Small intestine (tissue), 7 donors: ENCODE data around the gene FAM117A. TPM values are rescaled to one million over a fixed set of nuclear protein-coding genes. Genes with fewer than 3 reads are reported as not detected.

Experiments
- DNase-seq, 2 donors: peaks; one replicate each; pipeline versions ENCODE4 v3.0.0 to v3.0.0-alpha.2; 2013
- FAIRE-seq: peaks from 2 replicates; lab custom pipeline; 2012; peaks lifted over from hg19 to GRCh38; lab: Jason Lieb, UNC
- H3K27ac ChIP-seq, 3 donors: one replicate each; pipeline ENCODE4 v1.5.1; 2013; ENCODE audit warnings: low read length in 2 of 3, mild to moderate bottlenecking in 2 of 3, control low read depth in 1 of 3, inconsistent platforms in 1 of 3, low read depth in 1 of 3, moderate library complexity in 1 of 3
- H3K27me3 ChIP-seq, 3 donors: one replicate each; pipeline ENCODE4 v1.6.1; 2013; ENCODE audit warnings: low read length in 3 of 3, inconsistent platforms in 1 of 3; ENCODE audit not compliant: control insufficient read depth in 3 of 3, insufficient read depth in 3 of 3
- H3K36me3 ChIP-seq, 3 donors: one replicate each; pipeline ENCODE4 v1.6.1; 2013; ENCODE audit warnings: low read length in 3 of 3, inconsistent platforms in 1 of 3, low read depth in 1 of 3, mild to moderate bottlenecking in 1 of 3, moderate library complexity in 1 of 3; ENCODE audit not compliant: control insufficient read depth in 3 of 3, insufficient read depth in 2 of 3
- H3K4me1 ChIP-seq, 3 donors: one replicate each; pipeline ENCODE4 v1.6.1; 2013; ENCODE audit warnings: low read length in 2 of 3, inconsistent platforms in 1 of 3, low read depth in 1 of 3, mild to moderate bottlenecking in 1 of 3, moderate library complexity in 1 of 3; ENCODE audit not compliant: control insufficient read depth in 3 of 3, insufficient read depth in 2 of 3
- H3K4me3 ChIP-seq, 3 donors: one replicate each; pipeline ENCODE4 v1.5.1; 2013; ENCODE audit warnings: low read length in 3 of 3, control low read depth in 1 of 3, inconsistent platforms in 1 of 3, low read depth in 1 of 3, mild to moderate bottlenecking in 1 of 3, moderate library complexity in 1 of 3
- H3K9me3 ChIP-seq, 2 donors: one replicate each; pipeline ENCODE4 v1.6.1; 2013; ENCODE audit warnings: low read depth in 1 of 2, low read length in 1 of 2; ENCODE audit not compliant: control insufficient read depth in 2 of 2, insufficient read depth in 1 of 2
- WGBS, 3 donors: extraction: QIAGEN DNeasy Blood & Tissue Kit; methylation state at CpG; one replicate each; pipeline ENCODE4 v1.1.7; 2013; 5-methylcytosine and 5-hydroxymethylcytosine counted together
- polyA plus RNA-seq, 4 donors: library from polyadenylated mRNA; stranded (reverse) in 3 of 4; unstranded in 1 of 4; fragments of 200-250 nt in 3 of 4; fragments of 120-200 nt in 1 of 4; gene quantifications; one replicate each; pipeline versions ENCODE4 v1.2.1 to v1.2.3, GENCODE V29; 2013
- donor health status: healthy with polysubstance abuse.
- donor health status: control.
- donor health status: control.
- donor health status: Bipolar disorder and iron deficiency.
- donor health status: healthy.

Gene FAM117A
- polyA plus RNA-seq, 4 donors, result 2.9 to 9.4 (median 7.2) TPM

- Histone ChIP-seq H3K27me3 (no peaks in the 10 kb centered on the region), H3K4me3 (no peak overlapping the region), H3K27ac (peak overlapping the region in 2 of 3 donors; percentile 14 to 74), H3K4me1 (peaks cover 0 to 13% (median 1%) of the 10 kb centered on the region in 3 donors), H3K9me3 (no peaks in the 10 kb centered on the region), H3K36me3 (no peaks in the 10 kb centered on the region)
- peak in 1 of 2 donors; percentile 51 for DNase-seq
- 68 to 88% (median 82%) methylated on average over 7 of the region's 7 CpGs for WGBS, 3 donors
- FAIRE-seq, result no peak
Measured at GRCh38 chr17:49748791-49749190, 15.1 kb downstream of the FAM117A start.

GRCh38 chr17:49748223-49748622 lies 15.7 kb downstream of the FAM117A start:
- H3K4me1 ChIP-seq, result peaks cover 0 to 14% (median 1%) of the 10 kb centered on the region in 3 donors
- H3K27ac ChIP-seq, result peak overlapping the region in 1 of 3 donors; percentile 95
- no peaks in the 10 kb centered on the region for H3K9me3 ChIP-seq
- H3K36me3 ChIP-seq, result no peaks in the 10 kb centered on the region
- DNase-seq (no peak), FAIRE-seq (no peak)
- H3K27me3 ChIP-seq, result no peaks in the 10 kb centered on the region
- H3K4me3 ChIP-seq, result no peak overlapping the region
- 72 to 86% (median 79%) methylated on average over 3 of the region's 3 CpGs for WGBS, 3 donors

GRCh38 chr17:49747632-49748031 lies 16.3 kb downstream of the FAM117A start:
- Histone ChIP-seq H3K36me3 (no peaks in the 10 kb centered on the region), H3K9me3 (no peaks in the 10 kb centered on the region), H3K27ac (peak overlapping the region in 2 of 3 donors; percentile 64 to 95), H3K27me3 (no peaks in the 10 kb centered on the region), H3K4me3 (no peak overlapping the region), H3K4me1 (peaks cover 1 to 19% (median 3%) of the 10 kb centered on the region in 3 donors)
- FAIRE-seq (no peak), DNase-seq (peak in 1 of 2 donors; percentile 16)
- WGBS, 3 donors, result 52 to 63% (median 61%) methylated on average over 1 of the region's 1 CpG

GRCh38 chr17:49746791-49747490 lies 17.0 kb downstream of the FAM117A start:
- 53 to 84% (median 65%) methylated on average over 5 of the region's 5 CpGs for WGBS, 3 donors
- Histone ChIP-seq H3K4me1 (peaks cover 1 to 19% (median 5%) of the 10 kb centered on the region in 3 donors), H3K4me3 (peak overlapping the region in 1 of 3 donors; percentile 20), H3K36me3 (no peaks in the 10 kb centered on the region), H3K27ac (peak overlapping the region; percentile 13 to 95 (median 64)), H3K27me3 (no peaks in the 10 kb centered on the region), H3K9me3 (no peaks in the 10 kb centered on the region)
- no peak for FAIRE-seq
- peak in 1 of 2 donors; percentile 36 for DNase-seq

- H3K4me3 ChIP-seq, result no peak overlapping the region
- FAIRE-seq (no peak), DNase-seq (no peak)
- no peaks in the 10 kb centered on the region for H3K36me3 ChIP-seq
- WGBS, 3 donors, result 43 to 61% (median 48%) methylated on average over 1 of the region's 1 CpG
- peaks cover 1 to 29% (median 9%) of the 10 kb centered on the region in 3 donors for H3K4me1 ChIP-seq
- H3K27me3 ChIP-seq, result no peaks in the 10 kb centered on the region
- peak overlapping the region in 1 of 3 donors; percentile 32 for H3K27ac ChIP-seq
- H3K9me3 ChIP-seq, result no peaks in the 10 kb centered on the region
Measured at GRCh38 chr17:49745175-49746139, 18.5 kb downstream of the FAM117A start.

- peaks cover 1 to 30% (median 13%) of the 10 kb centered on the region in 3 donors for H3K4me1 ChIP-seq
- 43 to 68% (median 62%) methylated on average over 1 of the region's 1 CpG for WGBS, 3 donors
- no peaks in the 10 kb centered on the region for H3K9me3 ChIP-seq
- no peaks in the 10 kb centered on the region for H3K36me3 ChIP-seq
- no peak overlapping the region for H3K4me3 ChIP-seq
- DNase-seq, result peak in 1 of 2 donors; percentile 36
- FAIRE-seq, result no peak
- H3K27ac ChIP-seq, result peak overlapping the region; percentile 8 to 69 (median 34)
- H3K27me3 ChIP-seq, result no peaks in the 10 kb centered on the region
Measured at GRCh38 chr17:49742166-49742638, 21.7 kb downstream of the FAM117A start.

- peaks cover 1 to 30% (median 13%) of the 10 kb centered on the region in 3 donors for H3K4me1 ChIP-seq
Measured at GRCh38 chr17:49741692-49742076, 22.2 kb downstream of the FAM117A start.

More at GRCh38 chr17:49741692-49742076, 22.2 kb downstream of the FAM117A start:
- no peaks in the 10 kb centered on the region for H3K36me3 ChIP-seq
- no peak for FAIRE-seq
- WGBS, 3 donors, result 45 to 75% (median 55%) methylated on average over 3 of the region's 3 CpGs
- H3K4me3 ChIP-seq, result no peak overlapping the region
- H3K9me3 ChIP-seq, result no peaks in the 10 kb centered on the region
- no peak for DNase-seq
- H3K27me3 ChIP-seq, result no peaks in the 10 kb centered on the region
- peak overlapping the region; percentile 2 to 73 (median 8) for H3K27ac ChIP-seq
